K562 (cell line): ENCODE data around the gene ZNF627. TPM values are rescaled to one million over a fixed set of nuclear protein-coding genes. Genes with fewer than 3 reads are reported as not detected.

Experiments used
- ERF ChIP-seq: fragments of 450-650 bp; formaldehyde crosslinking; IDR thresholded peaks from 2 replicates; pipeline ENCODE4 v1.4.0; 2020; ENCODE audit warnings: mild to moderate bottlenecking, mixed read lengths
- ETV5 ChIP-seq: sonication (generic); formaldehyde crosslinking; IDR thresholded peaks from 2 replicates; pipeline ENCODE4 v1.4.0; 2020; ENCODE audit warnings: low read depth, mild to moderate bottlenecking, missing genetic modification reagents
- FIP1L1 ChIP-seq: fragments of 200-400 bp; formaldehyde crosslinking; IDR thresholded peaks from 2 replicates; pipeline ENCODE4 v1.6.1; 2018; ENCODE audit warnings: mild to moderate bottlenecking, low read depth, low read length; ENCODE audit not compliant: poor library complexity, severe bottlenecking
- GABPB2 ChIP-seq: fragments of 250-450 bp; sonication (Bioruptor Pico); conservative IDR thresholded peaks from 2 replicates; pipeline ENCODE4 v1.5.1; 2021; ENCODE audit warnings: mild to moderate bottlenecking
- HIVEP1 ChIP-seq: fragments of 250-450 bp; sonication (Bioruptor Pico); IDR thresholded peaks from 2 replicates; pipeline ENCODE4 v1.4.0; 2020; ENCODE audit warnings: mild to moderate bottlenecking
- IRF2 ChIP-seq: sonication (generic); formaldehyde crosslinking; IDR thresholded peaks from 2 replicates; pipeline ENCODE4 v1.8.1; 2022; ENCODE audit warnings: mild to moderate bottlenecking, missing genetic modification reagents
- LCOR ChIP-seq: sonication (generic); formaldehyde crosslinking; IDR thresholded peaks from 2 replicates; pipeline ENCODE4 v1.8.0; 2022; ENCODE audit warnings: mild to moderate bottlenecking, missing genetic modification reagents
- MCM2 ChIP-seq: fragments of 450-650 bp; IDR thresholded peaks from 2 replicates; pipeline ENCODE4 v1.6.1; 2017; ENCODE audit warnings: low read depth, mild to moderate bottlenecking
- MCM7 ChIP-seq, 2 experiments: fragments of 450-650 bp; IDR thresholded peaks; 2 replicates each; pipeline ENCODE4 v1.6.1; 2016 to 2018
- NELFE ChIP-seq: IDR thresholded peaks from 2 replicates; pipeline ENCODE4 v1.6.1; 2011; ENCODE audit warnings: mild to moderate bottlenecking; ENCODE audit not compliant: insufficient read depth, insufficient read length
- RB1 ChIP-seq: fragments of 450-650 bp; IDR thresholded peaks from 2 replicates; pipeline ENCODE4 v1.6.1; 2017; ENCODE audit warnings: low read depth, mild to moderate bottlenecking
- RBM15 ChIP-seq: fragments of 200-400 bp; formaldehyde crosslinking; IDR thresholded peaks from 2 replicates; pipeline ENCODE4 v1.6.1; 2018; ENCODE audit warnings: mild to moderate bottlenecking, low read length, moderate library complexity; ENCODE audit not compliant: insufficient read depth
- RFX7 ChIP-seq: fragments of 250-450 bp; sonication (Bioruptor Pico); IDR thresholded peaks from 2 replicates; pipeline ENCODE4 v1.5.1; 2021; ENCODE audit warnings: mild to moderate bottlenecking
- RUNX1 ChIP-seq: sonication (generic); IDR thresholded peaks from 2 replicates; pipeline ENCODE4 v1.6.1; 2016; ENCODE audit warnings: antibody characterized with exemption, low read depth
- SOX6 ChIP-seq: fragments of 450-650 bp; IDR thresholded peaks from 2 replicates; pipeline ENCODE4 v1.6.1; 2014; ENCODE audit warnings: mild to moderate bottlenecking
- STAT5A ChIP-seq: IDR thresholded peaks from 2 replicates; pipeline ENCODE4 v1.6.1; 2012; ENCODE audit warnings: low read length, inconsistent platforms, borderline replicate concordance
- TCF7 ChIP-seq: sonication (generic); IDR thresholded peaks from 2 replicates; pipeline ENCODE4 v1.6.1; 2016; ENCODE audit warnings: antibody characterized with exemption, borderline replicate concordance
- ZBTB7A ChIP-seq: IDR thresholded peaks from 2 replicates; pipeline ENCODE4 v1.6.1; 2011; ENCODE audit warnings: low read depth, mild to moderate bottlenecking, low read length, moderate library complexity, borderline replicate concordance; ENCODE audit not compliant: control insufficient read depth
- ZEB2 ChIP-seq: fragments of 450-650 bp; IDR thresholded peaks from 2 replicates; pipeline ENCODE4 v1.6.1; 2016
- ZFPM2 ChIP-seq: fragments of 250-450 bp; sonication (Bioruptor Pico); IDR thresholded peaks from 2 replicates; pipeline ENCODE4 v1.5.1; 2022; ENCODE audit warnings: mild to moderate bottlenecking
- ZNF41 ChIP-seq: fragments of 250-450 bp; sonication (Bioruptor Pico); conservative IDR thresholded peaks from 2 replicates; pipeline ENCODE4 v1.4.0; 2020; ENCODE audit warnings: mild to moderate bottlenecking
- ZNF444 ChIP-seq: fragments of 250-450 bp; sonication (Bioruptor Pico); IDR thresholded peaks from 2 replicates; pipeline ENCODE4 v1.4.0; 2020; ENCODE audit warnings: mild to moderate bottlenecking, moderate library complexity
- ZNF589 ChIP-seq: fragments of 200-800 bp; sonication (Bioruptor generic); IDR thresholded peaks from 2 replicates; pipeline ENCODE4 v1.6.1; 2016; ENCODE audit warnings: low read depth, missing genetic modification characterization, missing compliant biosample characterization
- ZSCAN29 ChIP-seq: fragments of 450-650 bp; IDR thresholded peaks from 2 replicates; pipeline ENCODE4 v1.6.1; 2017
- polyA plus RNA-seq, 8 experiments: library from polyadenylated mRNA; depleted of rRNA in 4 of 8; stranded (reverse) in 5 of 8; unstranded in 3 of 8; fragments of >200 nt; fragmentation: Nextera tagmentation in 2 of 8; fragmentation: Illumina TruSeq in 1 of 8; extraction: Ambion mirVana in 2 of 8; extraction: Trizol in 1 of 8; gene quantifications; 2 replicates each; pipeline versions ENCODE4 v1.2.1 to v1.2.3, GENCODE V29; 2011 to 2014; ENCODE audit warnings: inconsistent platforms in 1 of 8, missing spikeins in 1 of 8
- total RNA-seq, 7 experiments: library from RNA; depleted of rRNA in 6 of 7; stranded (reverse); fragments of >200 nt in 6 of 7; fragmentation: Illumina TruSeq in 2 of 7; extraction: Trizol in 2 of 7; gene quantifications; 2 replicates each; pipeline versions ENCODE4 v1.2.1 to v1.2.3, GENCODE V29; 2011 to 2021; ENCODE audit warnings: low replicate concordance in 1 of 7
- TF ChIP-seq, protein P1 (sequence below): fragments of 250-450 bp; sonication (Bioruptor Pico); IDR thresholded peaks from 2 replicates; pipeline ENCODE4 v1.8.0; 2021; ENCODE audit warnings: mild to moderate bottlenecking, moderate library complexity
- TF ChIP-seq, protein P2 (sequence below): sonication (generic); formaldehyde crosslinking; IDR thresholded peaks from 2 replicates; pipeline ENCODE4 v1.8.1; 2023; ENCODE audit warnings: mild to moderate bottlenecking, missing genetic modification reagents

ZNF627 gene
- total and polyA plus RNA-seq, 9 of the 15 experiments (the other 6 are each of a cell fraction or from before 2014, with no cell fraction given) = 6.4 to 19.9 (median 10.6) TPM

DNA sequence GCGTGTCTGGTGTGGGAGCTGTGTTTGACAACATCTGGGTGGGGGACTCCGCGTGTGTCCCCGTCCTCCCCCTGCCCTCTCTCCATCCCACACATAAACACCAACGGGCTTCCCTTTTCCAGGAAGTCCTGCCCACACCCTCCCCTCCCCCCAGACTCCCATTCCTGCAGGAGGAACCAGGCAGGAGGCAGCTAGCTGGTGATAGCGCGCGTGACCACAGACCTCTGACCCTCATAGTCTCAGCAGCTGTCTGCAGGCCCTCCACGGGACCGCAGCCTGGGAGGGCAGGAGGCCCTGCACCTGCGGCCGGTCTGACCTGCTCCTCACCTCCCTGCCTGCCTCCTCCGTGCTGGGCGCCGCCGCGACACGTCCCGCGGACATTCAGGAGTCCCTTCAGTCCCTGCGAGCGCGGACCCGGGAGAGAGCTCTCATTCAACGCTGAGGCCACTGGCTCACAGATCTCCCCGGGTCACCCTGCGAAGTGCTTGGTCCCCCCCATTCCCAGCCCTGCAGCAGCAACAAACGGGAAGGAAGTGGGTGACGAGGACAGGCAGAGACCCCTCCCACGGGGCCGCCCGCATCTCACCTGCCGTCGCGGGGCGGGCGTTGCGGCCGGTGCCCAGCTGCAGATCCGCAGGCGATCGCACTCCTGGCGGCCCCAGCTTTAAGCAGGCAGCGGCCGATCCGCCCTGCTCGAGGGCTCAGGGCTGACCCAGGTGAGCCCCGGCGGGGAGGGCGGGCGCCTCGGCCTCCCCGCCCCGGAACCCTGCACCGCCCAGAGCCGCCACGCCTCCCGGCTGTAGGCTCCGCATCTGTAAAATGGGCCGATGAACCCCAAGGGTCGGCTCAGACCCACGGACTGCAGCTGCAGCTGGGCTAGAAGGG, 18.8 kb upstream of the ZNF627 start (continued):
- TF ChIP-seq, protein P1, sequence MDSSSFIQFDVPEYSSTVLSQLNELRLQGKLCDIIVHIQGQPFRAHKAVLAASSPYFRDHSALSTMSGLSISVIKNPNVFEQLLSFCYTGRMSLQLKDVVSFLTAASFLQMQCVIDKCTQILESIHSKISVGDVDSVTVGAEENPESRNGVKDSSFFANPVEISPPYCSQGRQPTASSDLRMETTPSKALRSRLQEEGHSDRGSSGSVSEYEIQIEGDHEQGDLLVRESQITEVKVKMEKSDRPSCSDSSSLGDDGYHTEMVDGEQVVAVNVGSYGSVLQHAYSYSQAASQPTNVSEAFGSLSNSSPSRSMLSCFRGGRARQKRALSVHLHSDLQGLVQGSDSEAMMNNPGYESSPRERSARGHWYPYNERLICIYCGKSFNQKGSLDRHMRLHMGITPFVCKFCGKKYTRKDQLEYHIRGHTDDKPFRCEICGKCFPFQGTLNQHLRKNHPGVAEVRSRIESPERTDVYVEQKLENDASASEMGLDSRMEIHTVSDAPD (CRISPR knock-in tag) = no peak
- TF ChIP-seq ZBTB7A (peak; percentile 36; the same call in 1 of the 2 replicates), FIP1L1 (peak; percentile 42), RUNX1 (peak; percentile 54; the same call in 1 of the 2 replicates), SOX6 (peak; percentile 83), RB1 (peak; percentile 20; the same call in 1 of the 2 replicates), LCOR (CRISPR knock-in tag) (no peak), MCM7 (IDR thresholded peaks at IDR 0.05) (peak in 1 of 2 experiments; percentile 53; a peak in 1 of 4 replicates), TCF7 (no peak), HIVEP1 (CRISPR knock-in tag) (no peak), RBM15 (no peak), STAT5A (peak; percentile 32; the same call in 1 of the 2 replicates), ZNF41 (no peak), ZNF589 (CRISPR knock-in tag) (peak; percentile 65), ZFPM2 (CRISPR knock-in tag) (no peak), NELFE (no peak), MCM2 (no peak), ERF (no peak), ZEB2 (no peak), RFX7 (CRISPR knock-in tag) (no peak), ZNF444 (no peak), ETV5 (no peak), ZSCAN29 (no peak), IRF2 (no peak), GABPB2 (CRISPR knock-in tag) (no peak)
- TF ChIP-seq, protein P2, sequence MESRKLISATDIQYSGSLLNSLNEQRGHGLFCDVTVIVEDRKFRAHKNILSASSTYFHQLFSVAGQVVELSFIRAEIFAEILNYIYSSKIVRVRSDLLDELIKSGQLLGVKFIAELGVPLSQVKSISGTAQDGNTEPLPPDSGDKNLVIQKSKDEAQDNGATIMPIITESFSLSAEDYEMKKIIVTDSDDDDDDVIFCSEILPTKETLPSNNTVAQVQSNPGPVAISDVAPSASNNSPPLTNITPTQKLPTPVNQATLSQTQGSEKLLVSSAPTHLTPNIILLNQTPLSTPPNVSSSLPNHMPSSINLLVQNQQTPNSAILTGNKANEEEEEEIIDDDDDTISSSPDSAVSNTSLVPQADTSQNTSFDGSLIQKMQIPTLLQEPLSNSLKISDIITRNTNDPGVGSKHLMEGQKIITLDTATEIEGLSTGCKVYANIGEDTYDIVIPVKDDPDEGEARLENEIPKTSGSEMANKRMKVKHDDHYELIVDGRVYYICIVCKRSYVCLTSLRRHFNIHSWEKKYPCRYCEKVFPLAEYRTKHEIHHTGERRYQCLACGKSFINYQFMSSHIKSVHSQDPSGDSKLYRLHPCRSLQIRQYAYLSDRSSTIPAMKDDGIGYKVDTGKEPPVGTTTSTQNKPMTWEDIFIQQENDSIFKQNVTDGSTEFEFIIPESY (CRISPR knock-in tag) = peak; percentile 98
